ENCODE results near the gene ZNF514. TPM values are rescaled to one million over a fixed set of nuclear protein-coding genes. Genes with fewer than 3 reads are reported as not detected.

Gene ZNF514
- total RNA-seq, 1 experiment from 2014 or later: 20.0 TPM

GRCh38 chr2:95185197-95185596, 25.5 kb upstream of the ZNF514 start:
- H3K4me1 Mint-ChIP-seq (ENCODE audit: low read depth, unreplicated experiment): peaks cover 6% of the 10 kb centered on the region
- POLR2A ChIA-PET: no interaction called here
- intact Hi-C loops (cut with micrococcal nuclease; ENCODE audit: unreplicated experiment): no loop called here
- Histone ChIP-seq H3K27me3 (replicated peaks; ENCODE audit: control insufficient read depth, insufficient read depth, low read length) (no peaks in the 10 kb centered on the region), H3K4me1 (no peaks in the 10 kb centered on the region), H3K4me3 (ENCODE audit: low read depth, low read length) (no peak overlapping the region), H3K9me3 (0 out of 2 replicates have a peak, but pooled peaks cover 3% of the 10 kb centered on the region), H3K36me3 (ENCODE audit: control insufficient read depth, insufficient read depth, low read length) (no peaks in the 10 kb centered on the region)
- no peak for DNase-seq
- no TSS peak for BruUV-seq (replicated peaks)
- H3K27me3 Mint-ChIP-seq (ENCODE audit: insufficient read depth, unreplicated experiment): peaks cover 4% of the 10 kb centered on the region
- H3K36me3 Mint-ChIP-seq (ENCODE audit: insufficient read depth, unreplicated experiment): peaks cover 10% of the 10 kb centered on the region
- H3K4me3 Mint-ChIP-seq (ENCODE audit: unreplicated experiment): no peak overlapping the region
- H3K9me3 Mint-ChIP-seq (ENCODE audit: unreplicated experiment): peaks cover 18% of the 10 kb centered on the region
- CTCF ChIA-PET: no interaction called here
- TF ChIP-seq CTCF (IDR thresholded peaks at IDR 0.05; ENCODE audit: insufficient read depth in 1 of 2, low read depth in 1 of 2, low read length in 1 of 2, severe bottlenecking in 1 of 2, unreplicated experiment in 1 of 2): no peak
- H3K27ac Mint-ChIP-seq (ENCODE audit: unreplicated experiment): no peak overlapping the region

GRCh38 chr2:95181774-95182173, 22.1 kb upstream of the ZNF514 start:
- Mint-ChIP-seq H3K4me3 (ENCODE audit: unreplicated experiment) (no peak overlapping the region), H3K27ac (ENCODE audit: unreplicated experiment) (no peak overlapping the region), H3K27me3 (ENCODE audit: insufficient read depth, unreplicated experiment) (no peaks in the 10 kb centered on the region), H3K9me3 (ENCODE audit: unreplicated experiment) (peaks cover 16% of the 10 kb centered on the region), H3K36me3 (ENCODE audit: insufficient read depth, unreplicated experiment) (peaks cover 19% of the 10 kb centered on the region), H3K4me1 (ENCODE audit: low read depth, unreplicated experiment) (peaks cover 6% of the 10 kb centered on the region)
- Histone ChIP-seq H3K4me3 (ENCODE audit: low read depth, low read length) (no peak overlapping the region), H3K27me3 (replicated peaks; ENCODE audit: control insufficient read depth, insufficient read depth, low read length) (no peaks in the 10 kb centered on the region), H3K9me3 (0 out of 2 replicates have a peak, but pooled peaks cover 3% of the 10 kb centered on the region), H3K4me1 (no peaks in the 10 kb centered on the region), H3K36me3 (ENCODE audit: control insufficient read depth, insufficient read depth, low read length) (no peaks in the 10 kb centered on the region; the same call in 1 of the 2 replicates)
- TF ChIP-seq CTCF (IDR thresholded peaks at IDR 0.05; ENCODE audit: insufficient read depth in 1 of 2, low read depth in 1 of 2, low read length in 1 of 2, severe bottlenecking in 1 of 2, unreplicated experiment in 1 of 2): no peak
- intact Hi-C loops (cut with micrococcal nuclease; ENCODE audit: unreplicated experiment): no loop called here
- ChIA-PET CTCF (no interaction called here), POLR2A (no interaction called here)
- no peak for DNase-seq
- BruUV-seq (replicated peaks): no TSS peak

GRCh38 chr2:95179451-95179850, 19.8 kb upstream of the ZNF514 start:
- no peak for TF ChIP-seq CTCF (IDR thresholded peaks at IDR 0.05; ENCODE audit: insufficient read depth in 1 of 2, low read depth in 1 of 2, low read length in 1 of 2, severe bottlenecking in 1 of 2, unreplicated experiment in 1 of 2)
- no peaks in the 10 kb centered on the region for H3K27me3 ChIP-seq (replicated peaks; ENCODE audit: control insufficient read depth, insufficient read depth, low read length)
- H3K36me3 Mint-ChIP-seq (ENCODE audit: insufficient read depth, unreplicated experiment): peaks cover 19% of the 10 kb centered on the region
- DNase-seq: no peak
- peaks cover 16% of the 10 kb centered on the region for H3K9me3 Mint-ChIP-seq (ENCODE audit: unreplicated experiment)
- no peaks in the 10 kb centered on the region for H3K4me1 ChIP-seq
- H3K9me3 ChIP-seq: 0 out of 2 replicates have a peak, but pooled peaks cover under 1% of the 10 kb centered on the region
- no TSS peak for BruUV-seq (replicated peaks)
- no peaks in the 10 kb centered on the region; the same call in 1 of the 2 replicates for H3K36me3 ChIP-seq (ENCODE audit: control insufficient read depth, insufficient read depth, low read length)
- ChIA-PET POLR2A (no interaction called here), CTCF (no interaction called here)
- H3K4me3 Mint-ChIP-seq (ENCODE audit: unreplicated experiment): no peak overlapping the region
- H3K4me3 ChIP-seq (ENCODE audit: low read depth, low read length): no peak overlapping the region
- H3K4me1 Mint-ChIP-seq (ENCODE audit: low read depth, unreplicated experiment): no peaks in the 10 kb centered on the region
- no peak overlapping the region for H3K27ac Mint-ChIP-seq (ENCODE audit: unreplicated experiment)
- intact Hi-C loops (cut with micrococcal nuclease; ENCODE audit: unreplicated experiment): no loop called here
- H3K27me3 Mint-ChIP-seq (ENCODE audit: insufficient read depth, unreplicated experiment): no peaks in the 10 kb centered on the region

Measured in Caco-2 (cell line).